Adrenal gland (tissue), 12 donors: ENCODE data around the gene RBM44. TPM values are rescaled to one million over a fixed set of nuclear protein-coding genes. Genes with fewer than 3 reads are reported as not detected.

Experiments used
- DNase-seq, 7 donors: peaks; one replicate each; pipeline ENCODE4 v3.0.0-alpha.2; 2019 to 2020
- H3K27ac ChIP-seq, 5 donors: fragments of 200-600 bp; sonication (generic) in 4 of 5; 1 replicate in 3 of 5; 2 replicates in 2 of 5; pipeline versions ENCODE4 v1.5.1 to v1.8.0; 2016 to 2020; ENCODE audit warnings: mild to moderate bottlenecking in 1 of 5
- H3K27me3 ChIP-seq: fragments of 200-600 bp; 2 replicates; pipeline ENCODE4 v1.8.0; 2021
- H3K36me3 ChIP-seq, 2 donors: fragments of 200-600 bp; replicated peaks in 1 of 2; 1 replicate in 1 of 2; 2 replicates in 1 of 2; pipeline versions ENCODE4 v1.5.1 to v1.8.0; 2018 to 2022
- H3K4me1 ChIP-seq, 2 donors: fragments of 200-600 bp; replicated peaks in 1 of 2; 1 replicate in 1 of 2; 2 replicates in 1 of 2; pipeline versions ENCODE4 v1.5.1 to v1.8.0; 2018 to 2021
- H3K4me3 ChIP-seq, 4 donors: fragments of 200-600 bp; sonication (generic) in 3 of 4; one replicate each; pipeline ENCODE4 v1.5.1; 2016 to 2018
- H3K9me3 ChIP-seq, 3 donors: fragments of 200-600 bp; sonication (generic) in 1 of 3; replicated peaks in 1 of 3; 1 replicate in 2 of 3; 2 replicates in 1 of 3; pipeline versions ENCODE4 v1.5.1 to v1.8.0; 2016 to 2021
- POLR2A ChIP-seq, 2 donors: fragments of 450-650 bp; IDR thresholded peaks; one replicate each; pipeline ENCODE4 v1.6.1; 2017; ENCODE audit warnings: antibody characterized with exemption in 2 of 2, mild to moderate bottlenecking in 2 of 2, moderate library complexity in 1 of 2
- WGBS, 4 donors: extraction: QIAGEN DNeasy Blood & Tissue Kit in 2 of 4; methylation state at CpG; one replicate each; pipeline versions ENCODE4 v1.1.5 to v1.1.7; 2013 to 2017; 5-methylcytosine and 5-hydroxymethylcytosine counted together
- intact Hi-C, 2 donors: fragments of 100-400 bp; cut with DNase I; formaldehyde crosslinking; loops; one replicate each; pipeline versions ENCODE4 v1.14.1 to v1.15.0; 2022 to 2023
- polyA plus RNA-seq, 3 donors: library from polyadenylated mRNA; stranded (reverse); fragments of 200-250 nt in 2 of 3; fragments of 350-450 nt in 1 of 3; fragmentation: Illumina TruSeq in 1 of 3; extraction: RNeasy Lipid Tissue Mini Kit (QIAGEN cat#74804) in 1 of 3; gene quantifications; one replicate each; pipeline ENCODE4 v1.2.3, GENCODE V29; 2013 to 2014
- total RNA-seq, 9 donors: library from RNA; depleted of rRNA in 4 of 9; stranded (reverse); fragments of >200 nt in 4 of 9; fragments of 120-200 nt in 1 of 9; fragmentation: NEBNext Ultra II Directional in 1 of 9; extraction: Animal tissue kit (Norgen Biotek cat#: 25700) in 1 of 9; gene quantifications; one replicate each; pipeline versions ENCODE4 v1.1.0 to v1.2.4, GENCODE V29; 2013 to 2023
- TF ChIP-seq, protein P1 (sequence below), 6 experiments: fragments of 450-650 bp in 4 of 6; fragments of 200-600 bp in 2 of 6; sonication (generic) in 1 of 6; IDR thresholded peaks; 1 replicate in 5 of 6; 2 replicates in 1 of 6; pipeline versions ENCODE4 v1.5.1 to v1.8.0; 2016 to 2021; ENCODE audit warnings: antibody characterized with exemption in 6 of 6, mild to moderate bottlenecking in 2 of 6, moderate library complexity in 1 of 6
- donor health status: healthy with polysubstance abuse.
- donor health status: Bipolar disorder and iron deficiency.
- donor health status: DM: yes; HTN: yes; CAD: no.
- donor health status: DM: no; HTN: no; CAD: no.
- donor health status: DM: no; HTN: no; CAD: no.
- donor health status: DM: yes; HTN: yes; CAD: no.

RBM44 gene
- total and polyA plus RNA-seq, 12 donors = 0.15 to 0.72 (median 0.30) TPM; not detected in 1

DNA sequence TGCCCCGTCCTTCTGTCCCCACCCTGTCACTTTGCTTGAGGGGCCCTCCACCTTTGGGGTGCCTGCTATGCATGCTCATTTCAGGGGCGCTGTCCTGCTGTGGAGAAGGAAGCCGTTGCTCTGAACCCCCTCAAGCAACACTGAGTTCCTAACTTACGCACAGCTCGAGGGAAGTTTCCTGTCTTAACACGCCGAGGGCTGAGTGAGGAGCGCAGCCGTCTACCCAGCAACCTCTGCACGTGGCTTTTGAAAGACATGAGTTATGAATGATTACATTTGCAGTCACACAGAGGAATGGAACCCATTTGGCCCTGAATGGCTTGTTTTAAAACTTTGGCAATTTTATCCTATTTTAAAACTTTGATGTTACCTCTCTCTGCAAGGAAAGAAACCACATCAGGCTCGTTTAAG is 74.8 kb downstream of the RBM44 start:
- WGBS, 4 donors = 62 to 73% (median 66%) methylated on average over 10 to 11 of the region's 11 CpGs

DNA sequence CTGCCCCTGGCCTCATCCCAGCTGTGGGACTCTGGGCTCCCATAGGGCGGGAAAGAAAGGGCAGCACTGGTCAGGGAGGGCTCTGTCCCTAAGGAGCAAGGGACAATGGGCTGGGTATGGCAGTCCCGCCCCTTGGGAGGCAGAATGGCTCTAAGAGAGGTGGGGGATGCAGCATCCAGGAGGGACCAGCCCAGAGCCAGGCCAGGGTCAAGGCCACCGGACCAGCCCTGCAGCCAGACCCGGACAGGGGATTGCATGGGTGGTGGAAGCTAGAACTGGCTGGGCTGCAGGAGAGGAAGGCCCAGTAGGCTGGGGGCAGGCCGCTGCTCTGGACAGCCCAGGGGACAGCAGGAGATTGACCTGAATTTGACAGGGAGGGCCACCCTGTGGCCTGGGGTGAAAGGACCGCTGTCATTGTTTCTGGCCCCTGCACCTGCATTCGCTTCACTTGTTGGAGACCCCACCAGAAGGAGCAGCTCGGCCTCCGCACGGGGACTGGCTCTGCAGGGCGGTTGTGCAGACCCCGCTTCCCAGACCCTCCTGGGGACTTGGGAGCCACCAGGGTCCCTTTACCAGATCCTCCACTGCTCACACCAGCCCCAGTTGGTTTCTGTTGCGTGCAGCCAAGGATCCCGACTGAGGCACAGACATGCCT is 75.4 kb downstream of the RBM44 start:
- Histone ChIP-seq H3K27me3 (no peaks in the 10 kb centered on the region), H3K27ac (no peak overlapping the region), H3K9me3 (no peaks in the 10 kb centered on the region), H3K4me1 (no peaks in the 10 kb centered on the region), H3K36me3 (no peaks in the 10 kb centered on the region), H3K4me3 (no peak overlapping the region)
- DNase-seq = peak in 1 of 7 donors; percentile 43
- TF ChIP-seq, protein P1, sequence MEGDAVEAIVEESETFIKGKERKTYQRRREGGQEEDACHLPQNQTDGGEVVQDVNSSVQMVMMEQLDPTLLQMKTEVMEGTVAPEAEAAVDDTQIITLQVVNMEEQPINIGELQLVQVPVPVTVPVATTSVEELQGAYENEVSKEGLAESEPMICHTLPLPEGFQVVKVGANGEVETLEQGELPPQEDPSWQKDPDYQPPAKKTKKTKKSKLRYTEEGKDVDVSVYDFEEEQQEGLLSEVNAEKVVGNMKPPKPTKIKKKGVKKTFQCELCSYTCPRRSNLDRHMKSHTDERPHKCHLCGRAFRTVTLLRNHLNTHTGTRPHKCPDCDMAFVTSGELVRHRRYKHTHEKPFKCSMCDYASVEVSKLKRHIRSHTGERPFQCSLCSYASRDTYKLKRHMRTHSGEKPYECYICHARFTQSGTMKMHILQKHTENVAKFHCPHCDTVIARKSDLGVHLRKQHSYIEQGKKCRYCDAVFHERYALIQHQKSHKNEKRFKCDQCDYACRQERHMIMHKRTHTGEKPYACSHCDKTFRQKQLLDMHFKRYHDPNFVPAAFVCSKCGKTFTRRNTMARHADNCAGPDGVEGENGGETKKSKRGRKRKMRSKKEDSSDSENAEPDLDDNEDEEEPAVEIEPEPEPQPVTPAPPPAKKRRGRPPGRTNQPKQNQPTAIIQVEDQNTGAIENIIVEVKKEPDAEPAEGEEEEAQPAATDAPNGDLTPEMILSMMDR (IDR thresholded peaks at IDR 0.05) = no peak
- TF ChIP-seq POLR2A (IDR thresholded peaks at IDR 0.05) = no peak
- intact Hi-C loops = no loop called here
- WGBS, 4 donors = 88 to 98% (median 97%) methylated on average over 6 to 14 of the region's 14 CpGs

More for the DNA sequence above, 74.8 kb downstream of the RBM44 start:
- H3K27ac ChIP-seq = no peak overlapping the region
- no peak for TF ChIP-seq POLR2A (IDR thresholded peaks at IDR 0.05)
- TF ChIP-seq, protein P1 (IDR thresholded peaks at IDR 0.05) = no peak
- no peaks in the 10 kb centered on the region for H3K4me1 ChIP-seq
- H3K9me3 ChIP-seq = no peaks in the 10 kb centered on the region
- intact Hi-C loops = no loop called here
- H3K36me3 ChIP-seq = no peaks in the 10 kb centered on the region
- H3K27me3 ChIP-seq = no peaks in the 10 kb centered on the region
- DNase-seq = no peak
- no peak overlapping the region for H3K4me3 ChIP-seq

DNA sequence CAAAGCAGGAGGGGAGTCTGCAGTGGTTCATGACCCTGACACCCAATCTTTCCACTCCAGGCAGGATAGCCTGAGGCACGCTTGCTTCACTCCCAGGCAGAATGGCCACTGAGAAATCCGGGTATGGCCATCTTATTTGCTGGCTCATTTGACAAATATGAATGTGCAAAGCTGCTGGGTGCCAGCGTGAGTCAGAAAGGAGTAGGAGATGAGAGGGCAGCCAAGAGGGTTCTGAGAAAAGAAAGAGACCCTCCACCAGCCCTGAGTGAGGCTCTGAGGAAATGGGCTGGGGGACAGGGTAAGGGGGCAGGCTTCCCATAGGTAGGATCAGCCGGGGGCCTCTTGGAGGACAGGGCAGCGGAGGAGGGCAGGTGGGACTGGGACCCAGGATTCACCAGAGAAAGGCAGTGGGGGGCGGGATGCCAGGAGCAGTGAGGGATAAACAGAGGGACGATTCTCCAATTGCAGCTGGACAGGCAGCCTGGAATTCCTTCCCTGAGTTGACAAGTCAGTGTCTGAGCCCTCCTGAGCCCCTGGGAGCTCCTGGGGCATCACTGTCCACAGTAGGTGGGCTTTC is 76.1 kb downstream of the RBM44 start:
- H3K27ac ChIP-seq = no peak overlapping the region
- WGBS, 4 donors = 87 to 90% (median 88%) methylated on average over 7 of the region's 7 CpGs
- DNase-seq = peak in 1 of 7 donors; percentile 42
- intact Hi-C loops = no loop called here
- no peak overlapping the region for H3K4me3 ChIP-seq
- no peaks in the 10 kb centered on the region for H3K36me3 ChIP-seq
- H3K9me3 ChIP-seq = no peaks in the 10 kb centered on the region
- no peaks in the 10 kb centered on the region for H3K4me1 ChIP-seq
- H3K27me3 ChIP-seq = no peaks in the 10 kb centered on the region
- TF ChIP-seq POLR2A (IDR thresholded peaks at IDR 0.05) = no peak
- TF ChIP-seq, protein P1 (IDR thresholded peaks at IDR 0.05) = no peak

DNA sequence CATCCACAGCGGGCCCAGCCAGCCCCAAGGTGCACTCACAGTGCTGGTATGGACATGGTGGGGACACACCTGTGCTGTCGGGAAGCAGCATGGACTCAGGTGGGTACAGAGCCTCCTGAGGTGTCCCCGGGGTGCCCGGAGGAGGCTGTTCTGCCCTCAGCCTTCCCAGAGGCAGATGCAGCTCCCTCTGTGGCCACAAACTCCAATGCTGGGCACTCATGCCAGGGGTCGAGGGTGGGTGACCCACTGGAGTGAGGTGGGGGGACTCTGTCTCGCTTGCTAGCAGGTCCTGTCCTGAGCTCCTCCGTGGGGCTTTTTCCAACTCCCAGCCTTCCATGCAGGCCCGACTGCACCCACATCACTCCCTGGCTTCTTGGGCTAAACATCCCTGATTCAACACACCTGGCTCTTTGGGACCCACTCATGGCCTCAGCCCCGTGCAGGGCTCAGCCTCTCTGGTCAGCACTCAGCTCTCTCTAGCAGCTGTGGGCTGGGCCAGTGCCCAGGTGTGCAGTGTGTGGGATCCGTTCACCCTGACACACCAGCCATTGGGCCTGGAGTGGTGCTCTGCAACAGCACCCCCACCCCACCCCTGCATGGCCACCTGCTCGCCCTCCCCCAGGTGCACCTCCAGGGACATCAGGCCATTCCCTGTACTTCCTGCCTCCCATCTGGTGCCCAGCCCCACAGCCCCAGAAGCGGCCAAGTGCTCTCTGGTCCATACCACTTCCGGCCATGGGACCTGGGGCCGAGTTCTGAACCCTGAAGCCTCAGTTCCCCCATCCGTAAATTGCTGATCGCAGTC is 76.9 kb downstream of the RBM44 start:
- H3K9me3 ChIP-seq = no peaks in the 10 kb centered on the region
- H3K36me3 ChIP-seq = no peaks in the 10 kb centered on the region
- 78 to 100% (median 85%) methylated on average over 5 to 16 of the region's 16 CpGs for whole genome bisulfite sequencing, 4 donors
- intact Hi-C loops = no loop called here
- TF ChIP-seq, protein P1 (IDR thresholded peaks at IDR 0.05) = no peak
- no peak for TF ChIP-seq POLR2A (IDR thresholded peaks at IDR 0.05)
- H3K27ac ChIP-seq = no peak overlapping the region
- no peaks in the 10 kb centered on the region for H3K27me3 ChIP-seq
- DNase-seq = peak in 1 of 7 donors; percentile 44
- H3K4me3 ChIP-seq = no peak overlapping the region
- no peaks in the 10 kb centered on the region for H3K4me1 ChIP-seq
